GM23248 (cell line): ENCODE results near the gene IGIP.

Source experiments
- EZH2 ChIP-seq: fragments of 200-600 bp; sonication (generic); IDR thresholded peaks from 2 replicates; pipeline ENCODE4 v1.6.1; 2018; ENCODE audit warnings: antibody characterized with exemption, mild to moderate bottlenecking; ENCODE audit not compliant: insufficient read depth, poor library complexity, severe bottlenecking
- EZH2phosphoT487 ChIP-seq: fragments of 200-600 bp; sonication (generic); IDR thresholded peaks from 2 replicates; pipeline ENCODE4 v1.6.1; 2018; ENCODE audit warnings: antibody characterized with exemption, moderate library complexity, mild to moderate bottlenecking, low read depth; ENCODE audit not compliant: insufficient read depth

GRCh38 chr5:140128376-140128775 is 2.6 kb downstream of the IGIP start:
- TF ChIP-seq EZH2 (no peak), EZH2phosphoT487 (no peak)
